Prostate gland (tissue), 2 donors: ENCODE results near the gene CASTOR2.

Experiments
- CTCF ChIP-seq, 4 experiments: fragments of 200-600 bp in 2 of 4; fragments of 450-650 bp in 2 of 4; sonication (generic) in 2 of 4; IDR thresholded peaks; 1 replicate in 3 of 4; 2 replicates in 1 of 4; pipeline ENCODE4 v1.5.1; 2016 to 2019; ENCODE audit warnings: antibody characterized with exemption in 4 of 4, mild to moderate bottlenecking in 2 of 4, moderate library complexity in 2 of 4
- POLR2AphosphoS5 ChIP-seq: sonication (generic); formaldehyde crosslinking; IDR thresholded peaks from one replicate; pipeline ENCODE4 v1.6.1; 2017; ENCODE audit warnings: antibody characterized with exemption

GRCh38 chr7:75042831-75043703, 78.6 kb downstream of the CASTOR2 start:
- TF ChIP-seq POLR2AphosphoS5 (no peak), CTCF (IDR thresholded peaks at IDR 0.05) (no peak)
